NB4 (cell line): ENCODE data around the gene ATP2A3.

ENCODE experiments used
- DNase-seq: peaks from one replicate; pipeline ENCODE4 v3.0.0; 2010; ENCODE audit warnings: low read depth
- H3K4me3 ChIP-seq: one replicate; pipeline ENCODE4 v1.5.1; 2011; ENCODE audit warnings: mild to moderate bottlenecking, low read depth, low read length, moderate library complexity
- CTCF ChIP-seq: IDR thresholded peaks from one replicate; pipeline ENCODE4 v1.5.1; 2012; ENCODE audit warnings: low read depth, low read length
- MYC ChIP-seq: IDR thresholded peaks from 2 replicates; pipeline ENCODE4 v1.6.1; 2011; ENCODE audit warnings: low read depth, low read length
- POLR2A ChIP-seq: IDR thresholded peaks from 2 replicates; pipeline ENCODE4 v1.6.1; 2011; ENCODE audit warnings: mild to moderate bottlenecking; ENCODE audit not compliant: insufficient read length; ENCODE audit errors: extremely low read depth
- TF ChIP-seq, protein P1 (sequence below): IDR thresholded peaks from 2 replicates; pipeline ENCODE4 v1.6.1; 2011; ENCODE audit warnings: low read depth, low read length

ATP2A3 gene

DNA sequence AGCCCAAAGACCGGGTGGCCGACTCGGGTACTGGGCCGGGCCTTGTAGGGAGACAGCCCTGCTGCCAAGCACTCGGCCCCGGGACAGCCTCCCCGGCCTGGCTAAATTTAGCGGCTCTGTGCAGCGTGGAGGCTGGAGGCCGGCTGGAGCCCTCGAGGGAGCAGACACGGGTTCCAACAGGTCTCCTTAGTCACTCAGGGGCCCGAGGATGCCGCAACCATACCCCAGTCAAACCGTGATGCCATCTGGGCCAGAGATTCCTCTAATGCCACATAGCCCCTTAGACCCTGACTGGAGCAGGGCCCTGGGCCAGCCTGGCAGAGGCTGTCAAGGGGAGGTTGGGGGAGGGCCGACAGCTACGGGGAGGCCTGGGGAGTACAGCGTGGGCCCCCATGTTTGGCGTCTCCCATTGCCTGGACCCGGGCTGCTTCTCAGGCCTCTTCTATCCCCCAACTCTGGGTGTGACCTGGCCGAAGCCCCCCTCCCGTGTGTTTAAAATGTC, 45.1 kb downstream of the ATP2A3 start:
- DNase-seq = no peak
- TF ChIP-seq MYC = no peak
- TF ChIP-seq, protein P1, sequence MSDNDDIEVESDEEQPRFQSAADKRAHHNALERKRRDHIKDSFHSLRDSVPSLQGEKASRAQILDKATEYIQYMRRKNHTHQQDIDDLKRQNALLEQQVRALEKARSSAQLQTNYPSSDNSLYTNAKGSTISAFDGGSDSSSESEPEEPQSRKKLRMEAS = no peak
- H3K4me3 ChIP-seq = no peak overlapping the region

- H3K4me3 ChIP-seq = no peak overlapping the region
- no peak for TF ChIP-seq MYC
- TF ChIP-seq, protein P1 = no peak
- no peak for TF ChIP-seq CTCF
- TF ChIP-seq POLR2A = no peak
- no peak for DNase-seq
Measured at GRCh38 chr17:3918372-3919122, 45.7 kb downstream of the ATP2A3 start.

GRCh38 chr17:3917391-3917931, 46.8 kb downstream of the ATP2A3 start:
- TF ChIP-seq, protein P1 = no peak
- TF ChIP-seq CTCF (no peak), MYC (no peak), POLR2A (no peak)
- peak; percentile 47 for DNase-seq
- H3K4me3 ChIP-seq = no peak overlapping the region

DNA sequence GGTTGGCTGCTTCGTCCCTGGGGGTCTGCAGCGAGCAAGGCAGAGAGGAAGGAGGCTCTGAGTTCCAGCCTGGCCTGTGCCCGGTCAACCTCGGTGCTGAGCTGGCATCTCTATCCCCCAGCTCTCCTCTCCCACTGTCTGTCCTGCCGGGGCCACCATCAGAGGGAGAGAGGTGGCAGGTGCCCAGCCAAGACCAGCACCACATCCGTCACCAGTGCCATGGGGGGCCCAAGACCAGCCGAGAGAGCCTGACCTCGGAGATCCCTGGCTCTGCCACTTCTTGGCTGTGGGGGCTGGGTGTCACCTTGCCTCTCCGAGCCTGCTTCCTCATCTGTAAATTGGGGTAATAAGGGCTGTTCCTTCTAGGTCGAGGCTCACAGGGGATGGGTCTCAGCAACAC, 47.4 kb downstream of the ATP2A3 start:
- peak overlapping the region; percentile 75 for H3K4me3 ChIP-seq
- DNase-seq = peak; percentile 72

GRCh38 chr17:3915995-3916696, 48.1 kb downstream of the ATP2A3 start, which contains the start of gene P2RX1:
TSS of gene P2RX1 (minus strand) at chr17:3916465. CDS start at chr17:3916225, 240 bp downstream.
- TF ChIP-seq POLR2A = peak; percentile 38
- no peak for TF ChIP-seq CTCF
- H3K4me3 ChIP-seq = peak within 1 kb of the TSS; percentile 75
- peak; percentile 94 for DNase-seq

More for the DNA sequence above, 47.4 kb downstream of the ATP2A3 start:
- no peak for TF ChIP-seq CTCF
- TF ChIP-seq, protein P1 = no peak
- TF ChIP-seq MYC = no peak; the same call in 1 of the 2 replicates
- TF ChIP-seq POLR2A = no peak

DNA sequence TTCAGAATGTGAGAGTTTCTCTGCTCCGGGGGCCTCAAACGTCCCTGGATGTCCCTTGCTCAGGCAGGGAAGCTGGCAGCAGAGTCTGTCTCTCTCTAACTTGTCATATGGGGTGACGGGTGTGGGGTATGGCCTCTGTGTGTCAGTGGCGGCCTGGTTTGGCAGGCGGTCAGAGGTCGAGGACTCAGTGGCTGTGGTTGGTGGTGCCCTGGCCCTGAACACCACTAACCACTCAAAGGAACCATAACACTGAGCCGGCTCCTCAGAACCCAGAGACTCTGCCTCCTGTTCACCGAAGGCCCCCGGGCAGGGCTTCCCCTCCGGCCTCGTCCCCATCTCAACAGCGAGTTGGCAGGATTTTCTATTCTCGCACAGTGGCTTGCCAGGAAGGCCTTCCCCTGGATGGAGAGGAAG, 48.6 kb downstream of the ATP2A3 start:
- peak overlapping the region; percentile 75 for H3K4me3 ChIP-seq
- peak; percentile 45 for DNase-seq
- TF ChIP-seq POLR2A = no peak
